Thyroid gland (tissue), 4 donors: ENCODE measurements around the gene RUSF1. TPM values are rescaled to one million over a fixed set of nuclear protein-coding genes. Genes with fewer than 3 reads are reported as not detected.
"Not testable (repeated sequence)": the region's sequence is repeated elsewhere in the genome, so short reads cannot be mapped to it uniquely, and the experiment has no call there.

Experiments used
- DNase-seq, 2 donors: peaks; one replicate each; pipeline ENCODE4 v3.0.0-alpha.2; 2019
- H3K27ac ChIP-seq, 3 donors: fragments of 200-600 bp; sonication (generic); 1 replicate in 2 of 3; 2 replicates in 1 of 3; pipeline ENCODE4 v1.5.1; 2016 to 2019; ENCODE audit warnings: mild to moderate bottlenecking in 1 of 3, moderate library complexity in 1 of 3
- H3K27me3 ChIP-seq: fragments of 200-600 bp; sonication (generic); one replicate; pipeline ENCODE4 v1.5.1; 2019
- H3K36me3 ChIP-seq, 2 donors: fragments of 200-600 bp; sonication (generic); one replicate each; pipeline ENCODE4 v1.5.1; 2016 to 2019
- H3K4me1 ChIP-seq, 2 donors: fragments of 200-600 bp; sonication (generic); one replicate each; pipeline ENCODE4 v1.5.1; 2017 to 2019
- H3K4me3 ChIP-seq, 3 donors: fragments of 200-600 bp; sonication (generic); replicated peaks in 1 of 3; 1 replicate in 2 of 3; 2 replicates in 1 of 3; pipeline ENCODE4 v1.5.1; 2016; ENCODE audit warnings: mild to moderate bottlenecking in 1 of 3
- H3K9me3 ChIP-seq: fragments of 200-600 bp; sonication (generic); one replicate; pipeline ENCODE4 v1.5.1; 2017
- POLR2A ChIP-seq, 2 donors: fragments of 450-650 bp; IDR thresholded peaks; one replicate each; pipeline ENCODE4 v1.6.1; 2017; ENCODE audit warnings: antibody characterized with exemption in 2 of 2, mild to moderate bottlenecking in 2 of 2, moderate library complexity in 1 of 2
- WGBS, 2 donors: methylation state at CpG; one replicate each; pipeline ENCODE4 v1.1.5; 2017; 5-methylcytosine and 5-hydroxymethylcytosine counted together
- intact Hi-C: fragments of 100-400 bp; cut with DNase I; formaldehyde crosslinking; loops from one replicate; pipeline ENCODE4 v1.15.1; 2023
- total RNA-seq, 4 donors: library from RNA; depleted of rRNA; stranded (reverse); fragments of >200 nt; gene quantifications; one replicate each; pipeline ENCODE4 v1.2.3, GENCODE V29; 2016
- TF ChIP-seq, protein P1 (sequence below), 6 experiments: fragments of 200-600 bp in 3 of 6; fragments of 450-650 bp in 3 of 6; sonication (generic) in 3 of 6; IDR thresholded peaks; one replicate each; pipeline ENCODE4 v1.5.1; 2016 to 2019; ENCODE audit warnings: antibody characterized with exemption in 6 of 6, mild to moderate bottlenecking in 2 of 6, inconsistent platforms in 1 of 6, moderate library complexity in 1 of 6

RUSF1 gene
- total RNA-seq, 4 donors from 2014 or later = 77.8 to 136 (median 129) TPM

DNA sequence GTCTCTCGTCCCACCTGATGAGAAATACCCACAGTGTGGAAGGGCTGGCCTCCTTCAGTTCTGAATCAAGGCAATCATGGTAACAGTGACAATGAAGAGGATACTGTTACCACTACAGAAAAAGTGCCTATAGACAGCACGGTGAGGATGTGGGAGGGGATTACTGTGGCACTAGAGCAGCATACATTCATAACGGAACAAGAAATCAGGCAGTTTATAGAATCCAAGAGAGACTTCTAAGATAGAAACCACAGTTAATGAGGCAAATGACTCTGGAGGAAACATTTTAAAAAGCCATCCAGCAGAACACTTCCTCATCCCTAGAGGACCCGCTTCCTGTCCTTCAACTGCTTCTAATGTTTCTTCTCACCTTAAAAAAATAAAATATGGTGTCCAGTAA lies 2.7 kb downstream of the RUSF1 start:
- Histone ChIP-seq H3K9me3 (no peaks in the 10 kb centered on the region), H3K27me3 (no peaks in the 10 kb centered on the region), H3K4me1 (peaks cover 26 to 68% of the 10 kb centered on the region in 2 donors), H3K36me3 (no peaks in the 10 kb centered on the region), H3K27ac (no peak overlapping the region), H3K4me3 (no peak overlapping the region)
- 81 to 82% methylated on average over 4 of the region's 4 CpGs for WGBS, 2 donors
- intact Hi-C loops = no loop called here
- DNase-seq = no peak
- TF ChIP-seq POLR2A (IDR thresholded peaks at IDR 0.05) = no peak
- TF ChIP-seq, protein P1, sequence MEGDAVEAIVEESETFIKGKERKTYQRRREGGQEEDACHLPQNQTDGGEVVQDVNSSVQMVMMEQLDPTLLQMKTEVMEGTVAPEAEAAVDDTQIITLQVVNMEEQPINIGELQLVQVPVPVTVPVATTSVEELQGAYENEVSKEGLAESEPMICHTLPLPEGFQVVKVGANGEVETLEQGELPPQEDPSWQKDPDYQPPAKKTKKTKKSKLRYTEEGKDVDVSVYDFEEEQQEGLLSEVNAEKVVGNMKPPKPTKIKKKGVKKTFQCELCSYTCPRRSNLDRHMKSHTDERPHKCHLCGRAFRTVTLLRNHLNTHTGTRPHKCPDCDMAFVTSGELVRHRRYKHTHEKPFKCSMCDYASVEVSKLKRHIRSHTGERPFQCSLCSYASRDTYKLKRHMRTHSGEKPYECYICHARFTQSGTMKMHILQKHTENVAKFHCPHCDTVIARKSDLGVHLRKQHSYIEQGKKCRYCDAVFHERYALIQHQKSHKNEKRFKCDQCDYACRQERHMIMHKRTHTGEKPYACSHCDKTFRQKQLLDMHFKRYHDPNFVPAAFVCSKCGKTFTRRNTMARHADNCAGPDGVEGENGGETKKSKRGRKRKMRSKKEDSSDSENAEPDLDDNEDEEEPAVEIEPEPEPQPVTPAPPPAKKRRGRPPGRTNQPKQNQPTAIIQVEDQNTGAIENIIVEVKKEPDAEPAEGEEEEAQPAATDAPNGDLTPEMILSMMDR (IDR thresholded peaks at IDR 0.05) = no peak

DNA sequence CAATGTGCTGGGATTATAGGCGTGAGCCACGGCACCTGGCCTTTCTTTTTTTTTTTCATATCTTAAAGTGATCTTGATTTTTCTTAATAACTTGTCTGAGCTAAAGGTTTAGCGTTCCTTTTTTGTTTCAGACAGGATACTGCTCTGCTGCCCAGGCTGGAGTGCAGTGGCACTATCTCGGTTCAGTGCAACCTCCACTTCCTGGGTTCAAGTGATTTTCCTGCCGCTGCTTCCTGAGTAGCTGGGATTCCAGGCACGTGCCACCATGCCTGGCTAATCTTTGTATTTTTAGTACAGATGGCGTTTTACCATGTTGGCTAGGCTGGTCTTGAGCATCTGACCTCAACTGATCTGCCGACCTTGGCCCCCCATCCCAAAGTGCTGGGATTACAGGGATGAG lies 4.0 kb downstream of the RUSF1 start:
- H3K36me3 ChIP-seq = peaks cover 0 to 8% of the 10 kb centered on the region in 2 donors
- peaks cover 20 to 57% of the 10 kb centered on the region in 2 donors for H3K4me1 ChIP-seq
- intact Hi-C loops = no loop called here
- H3K27me3 ChIP-seq = no peaks in the 10 kb centered on the region
- H3K27ac ChIP-seq = peak overlapping the region; percentile 42 to 52 (median 45)
- 46 to 55% methylated on average over 8 of the region's 8 CpGs for WGBS, 2 donors
- H3K9me3 ChIP-seq = no peaks in the 10 kb centered on the region
- no peak overlapping the region for H3K4me3 ChIP-seq
- TF ChIP-seq, protein P1 (IDR thresholded peaks at IDR 0.05) = no peak
- TF ChIP-seq POLR2A (IDR thresholded peaks at IDR 0.05) = no peak
- DNase-seq = peak; percentile 19 to 40

DNA sequence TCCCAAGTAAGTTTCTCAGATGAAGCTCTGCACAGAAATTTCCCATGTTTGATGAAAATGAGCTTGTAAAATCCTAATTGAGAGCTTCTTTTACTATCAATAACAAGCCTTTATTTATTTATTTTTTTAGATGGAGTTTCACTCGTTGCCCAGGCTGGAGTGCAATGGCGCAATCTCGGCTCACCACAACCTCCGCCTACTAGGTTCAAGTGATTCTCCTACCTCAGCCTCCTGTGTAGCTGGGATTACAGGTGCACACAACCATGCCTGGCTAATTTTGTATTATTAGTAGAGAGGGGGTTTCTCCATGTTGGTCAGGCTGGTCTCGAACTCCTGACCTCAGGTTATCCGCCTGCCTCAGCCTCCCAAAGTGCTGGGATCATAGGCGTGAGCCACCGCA lies 4.6 kb downstream of the RUSF1 start:
- peak overlapping the region; percentile 45 to 82 (median 52) for H3K27ac ChIP-seq
- peaks cover 17 to 56% of the 10 kb centered on the region in 2 donors for H3K4me1 ChIP-seq
- H3K36me3 ChIP-seq = peaks cover 5 to 13% of the 10 kb centered on the region in 2 donors
- intact Hi-C loops, DNase-seq, H3K4me3 ChIP-seq, H3K27me3 ChIP-seq, H3K9me3 ChIP-seq: not testable (repeated sequence)
- WGBS, 2 donors = 92 to 93% methylated on average over 8 of the region's 8 CpGs

DNA sequence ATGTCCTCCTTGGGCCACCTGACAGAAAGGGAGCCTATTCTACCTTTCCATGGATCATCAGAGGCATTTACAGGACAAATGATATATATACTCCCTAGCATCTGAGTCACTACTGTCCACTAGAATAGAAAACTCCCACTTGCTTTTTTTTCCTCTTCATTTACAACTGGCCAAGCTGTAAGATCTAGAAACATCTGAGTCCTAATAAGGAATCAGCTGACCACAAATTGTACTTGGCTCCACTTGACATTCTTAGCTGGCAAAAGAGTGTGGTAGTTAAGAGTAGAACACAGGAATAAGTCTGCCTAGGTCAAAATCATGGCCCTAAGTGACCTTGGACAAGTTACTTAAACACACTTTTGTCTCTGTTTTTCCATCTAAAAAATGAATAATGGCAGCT lies 5.2 kb downstream of the RUSF1 start:
- Histone ChIP-seq H3K4me3 (no peak overlapping the region), H3K9me3 (no peaks in the 10 kb centered on the region), H3K4me1 (peaks cover 17 to 56% of the 10 kb centered on the region in 2 donors), H3K36me3 (peaks cover 11 to 19% of the 10 kb centered on the region in 2 donors), H3K27ac (peak overlapping the region; percentile 45 to 82 (median 52)), H3K27me3 (no peaks in the 10 kb centered on the region)
- intact Hi-C loops = no loop called here
- TF ChIP-seq POLR2A (IDR thresholded peaks at IDR 0.05) = no peak
- TF ChIP-seq, protein P1 (IDR thresholded peaks at IDR 0.05) = no peak
- DNase-seq = no peak

DNA sequence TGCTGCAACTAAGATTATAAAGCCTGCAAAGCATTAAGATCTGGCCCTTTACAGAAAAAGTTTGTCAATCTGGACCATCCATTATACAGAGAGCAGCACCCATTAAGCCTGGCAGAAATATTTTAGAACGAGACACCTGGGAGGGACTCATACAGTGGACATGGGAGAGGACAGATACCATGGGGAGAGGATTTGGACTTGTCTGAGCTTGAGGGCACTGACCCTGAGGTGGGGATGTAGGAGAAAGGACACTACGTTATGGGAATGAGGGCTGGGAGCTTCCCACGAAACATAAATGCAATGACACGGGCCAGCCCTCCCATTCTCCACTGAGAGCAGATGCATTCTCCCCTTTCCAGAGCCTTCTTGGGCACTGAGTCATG lies 6.2 kb downstream of the RUSF1 start:
- H3K4me1 ChIP-seq = peaks cover 10 to 50% of the 10 kb centered on the region in 2 donors
- WGBS, 2 donors = 95 to 97% methylated on average over 4 of the region's 4 CpGs
- H3K36me3 ChIP-seq = peaks cover 14 to 22% of the 10 kb centered on the region in 2 donors

More for the DNA sequence above, 6.2 kb downstream of the RUSF1 start:
- Histone ChIP-seq H3K9me3 (no peaks in the 10 kb centered on the region), H3K27me3 (no peaks in the 10 kb centered on the region), H3K27ac (no peak overlapping the region), H3K4me3 (no peak overlapping the region)
- TF ChIP-seq, protein P1 (IDR thresholded peaks at IDR 0.05) = no peak
- TF ChIP-seq POLR2A (IDR thresholded peaks at IDR 0.05) = no peak
- intact Hi-C loops = no loop called here
- DNase-seq = no peak
